HFF-Myc (cell line): Measurements from ENCODE around the gene STK24.

ENCODE experiments used
- DNase-seq: peaks from one replicate; pipeline ENCODE4 v3.0.0-alpha.2; 2011; ENCODE audit warnings: low read depth; ENCODE audit errors: extremely low read depth
- H3K4me3 ChIP-seq: replicated peaks from 2 replicates; pipeline ENCODE4 v1.5.1; 2011; ENCODE audit warnings: low read depth, mild to moderate bottlenecking, control low read depth, low read length
- CTCF ChIP-seq: IDR thresholded peaks from 2 replicates; pipeline ENCODE4 v1.5.1; 2012; ENCODE audit warnings: mild to moderate bottlenecking, low read depth, low read length, control low read depth; ENCODE audit errors: missing control alignments

The STK24 gene

GRCh38 chr13:98470920-98471319 lies 106.0 kb downstream of the STK24 start:
- no peak for TF ChIP-seq CTCF
- no peak for DNase-seq
- no peak overlapping the region for H3K4me3 ChIP-seq

GRCh38 chr13:98468929-98469328 lies 108.0 kb downstream of the STK24 start:
- no peak for DNase-seq
- no peak overlapping the region for H3K4me3 ChIP-seq
- no peak for TF ChIP-seq CTCF

GRCh38 chr13:98468361-98468760 lies 108.5 kb downstream of the STK24 start:
- H3K4me3 ChIP-seq: no peak overlapping the region
- DNase-seq: no peak
- TF ChIP-seq CTCF: no peak

- no peak for DNase-seq
- no peak overlapping the region for H3K4me3 ChIP-seq
- no peak for TF ChIP-seq CTCF
Measured at GRCh38 chr13:98467263-98467985, 109.5 kb downstream of the STK24 start.

- DNase-seq: no peak
- H3K4me3 ChIP-seq: no peak overlapping the region
- TF ChIP-seq CTCF: peak; percentile 76
Measured at GRCh38 chr13:98466634-98467236, 110.2 kb downstream of the STK24 start.

GRCh38 chr13:98462946-98463345 lies 114.0 kb downstream of the STK24 start:
- no peak overlapping the region for H3K4me3 ChIP-seq
- no peak for DNase-seq
- no peak for TF ChIP-seq CTCF
